SK-N-MC (cell line): ENCODE data around the gene DCK.

Experiments used
- EZH2 ChIP-seq: fragments of 200-600 bp; sonication (generic); IDR thresholded peaks from one replicate; pipeline ENCODE4 v1.6.1; 2017; ENCODE audit warnings: antibody characterized with exemption
- POLR2AphosphoS5 ChIP-seq: IDR thresholded peaks from 2 replicates; pipeline ENCODE4 v1.6.1; 2012; ENCODE audit warnings: mild to moderate bottlenecking, low read depth, low read length, borderline replicate concordance

DNA sequence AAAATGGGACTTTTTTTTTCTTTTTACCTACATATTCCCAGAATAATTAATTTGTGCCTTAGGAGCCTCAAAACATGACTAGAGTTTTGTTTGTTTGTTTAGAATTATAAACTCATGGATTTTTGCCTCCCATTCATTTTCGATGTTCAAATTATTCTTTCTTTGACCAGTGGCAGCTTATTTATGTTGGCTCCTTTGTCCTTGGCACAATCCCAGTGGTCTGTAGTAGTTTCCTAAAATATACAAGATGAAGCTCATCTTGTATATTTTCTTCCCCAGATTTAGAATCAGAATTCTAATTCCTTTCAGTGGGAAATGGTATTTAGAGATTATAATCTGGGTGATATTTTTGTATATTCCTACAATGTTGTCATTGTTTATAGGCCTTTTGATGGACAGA is 27.2 kb downstream of the DCK start:
- TF ChIP-seq POLR2AphosphoS5 (no peak), EZH2 (no peak)
